ENCODE measurements around the gene CDH22. TPM values are rescaled to one million over a fixed set of nuclear protein-coding genes. Genes with fewer than 3 reads are reported as not detected.

CDH22 gene
- total RNA-seq, 2 donors from 2014 or later, result 0.22 to 0.77 TPM

GRCh38 chr20:46273717-46274116 lies 34.6 kb downstream of the CDH22 start:
- H3K27me3 Mint-ChIP-seq (ENCODE audit: insufficient read depth), result no peaks in the 10 kb centered on the region
- Histone ChIP-seq H3K27me3 (ENCODE audit: control insufficient read depth, insufficient read depth, low read length, poor library complexity, severe bottlenecking) (no peaks in the 10 kb centered on the region), H3K9ac (ENCODE audit: extremely low read depth, low read length, poor library complexity, severe bottlenecking) (no peak overlapping the region), H3K4me1 (ENCODE audit: control insufficient read depth, insufficient read depth, low read length) (peaks cover 19% of the 10 kb centered on the region), H3K9me3 (ENCODE audit: control insufficient read depth, low read length) (no peaks in the 10 kb centered on the region), H3K27ac (ENCODE audit: low read depth, low read length) (no peak overlapping the region), H3K36me3 (ENCODE audit: control insufficient read depth, insufficient read depth, low read length) (no peaks in the 10 kb centered on the region), H3K4me3 (ENCODE audit: low read length) (no peak overlapping the region)
- H3K4me1 Mint-ChIP-seq, result peaks cover 63% of the 10 kb centered on the region
- whole genome bisulfite sequencing, 2 experiments (ENCODE audit: insufficient coverage in 1 of 2, insufficient read length in 1 of 2), result 61 to 65% methylated on average over 2 of the region's 2 CpGs
- no peaks in the 10 kb centered on the region for H3K36me3 Mint-ChIP-seq (ENCODE audit: low read depth)
- no peak overlapping the region for H3K27ac Mint-ChIP-seq
- no peak overlapping the region for H3K4me3 Mint-ChIP-seq
- TF ChIP-seq CTCF (conservative IDR thresholded peaks at IDR 0.05), result no peak
- DNase-seq, result peak; percentile 56
- no peaks in the 10 kb centered on the region for H3K9me3 Mint-ChIP-seq

GRCh38 chr20:46272389-46273047 lies 35.8 kb downstream of the CDH22 start:
- no peak for DNase-seq
- no peak overlapping the region for H3K9ac ChIP-seq (ENCODE audit: extremely low read depth, low read length, poor library complexity, severe bottlenecking)
- H3K27me3 ChIP-seq (ENCODE audit: control insufficient read depth, insufficient read depth, low read length, poor library complexity, severe bottlenecking), result no peaks in the 10 kb centered on the region
- H3K27me3 Mint-ChIP-seq (ENCODE audit: insufficient read depth), result no peaks in the 10 kb centered on the region
- WGBS, 2 experiments (ENCODE audit: insufficient coverage in 1 of 2, insufficient read length in 1 of 2), result 94 to 100% methylated on average over 1 of the region's 1 CpG
- H3K36me3 Mint-ChIP-seq (ENCODE audit: low read depth), result no peaks in the 10 kb centered on the region
- no peaks in the 10 kb centered on the region for H3K9me3 ChIP-seq (ENCODE audit: control insufficient read depth, low read length)
- H3K4me3 ChIP-seq (ENCODE audit: low read length), result no peak overlapping the region
- H3K27ac ChIP-seq (ENCODE audit: low read depth, low read length), result no peak overlapping the region
- H3K4me1 Mint-ChIP-seq, result peaks cover 65% of the 10 kb centered on the region
- TF ChIP-seq CTCF (conservative IDR thresholded peaks at IDR 0.05), result no peak
- no peaks in the 10 kb centered on the region for H3K9me3 Mint-ChIP-seq
- no peak overlapping the region for H3K27ac Mint-ChIP-seq
- no peaks in the 10 kb centered on the region for H3K36me3 ChIP-seq (ENCODE audit: control insufficient read depth, insufficient read depth, low read length)
- no peak overlapping the region for H3K4me3 Mint-ChIP-seq
- peaks cover 27% of the 10 kb centered on the region for H3K4me1 ChIP-seq (ENCODE audit: control insufficient read depth, insufficient read depth, low read length)

- Mint-ChIP-seq H3K4me1 (peaks cover 57% of the 10 kb centered on the region), H3K4me3 (no peak overlapping the region), H3K27ac (no peak overlapping the region), H3K9me3 (no peaks in the 10 kb centered on the region), H3K36me3 (ENCODE audit: low read depth) (no peaks in the 10 kb centered on the region), H3K27me3 (ENCODE audit: insufficient read depth) (no peaks in the 10 kb centered on the region)
- DNase-seq, result no peak
- WGBS, 2 experiments (ENCODE audit: insufficient coverage in 1 of 2, insufficient read length in 1 of 2), result 71 to 82% methylated on average over 1 to 2 of the region's 2 CpGs
- no peak for TF ChIP-seq CTCF (conservative IDR thresholded peaks at IDR 0.05)
- Histone ChIP-seq H3K27me3 (ENCODE audit: control insufficient read depth, insufficient read depth, low read length, poor library complexity, severe bottlenecking) (no peaks in the 10 kb centered on the region), H3K4me3 (ENCODE audit: low read length) (no peak overlapping the region), H3K4me1 (ENCODE audit: control insufficient read depth, insufficient read depth, low read length) (peaks cover 24% of the 10 kb centered on the region), H3K27ac (ENCODE audit: low read depth, low read length) (no peak overlapping the region), H3K36me3 (ENCODE audit: control insufficient read depth, insufficient read depth, low read length) (no peaks in the 10 kb centered on the region), H3K9ac (ENCODE audit: extremely low read depth, low read length, poor library complexity, severe bottlenecking) (no peak overlapping the region), H3K9me3 (ENCODE audit: control insufficient read depth, low read length) (no peaks in the 10 kb centered on the region)
Observed at GRCh38 chr20:46270977-46271744, 37.1 kb downstream of the CDH22 start.
